K562 (cell line): ENCODE results near the gene MLX. TPM values are rescaled to one million over a fixed set of nuclear protein-coding genes. Genes with fewer than 3 reads are reported as not detected.
A peak's percentile ranks its signal among the peaks of the same experiment; 100 is the strongest.

ENCODE experiments used
- ATF3 ChIP-seq, 2 experiments: fragments of 450-650 bp in 1 of 2; sonication (generic) in 1 of 2; formaldehyde crosslinking in 1 of 2; IDR thresholded peaks in 1 of 2; conservative IDR thresholded peaks in 1 of 2; 2 replicates each; pipeline versions ENCODE4 v1.6.1 to v1.8.1; 2016 to 2023; ENCODE audit warnings: mild to moderate bottlenecking in 2 of 2, moderate library complexity in 2 of 2, inconsistent platforms in 1 of 2, missing genetic modification reagents in 1 of 2
- ATF4 ChIP-seq: fragments of 450-650 bp; formaldehyde crosslinking; IDR thresholded peaks from 2 replicates; pipeline ENCODE4 v1.4.0; 2022; ENCODE audit warnings: mild to moderate bottlenecking, moderate library complexity
- BMI1 ChIP-seq: fragments of 150-350 bp; IDR thresholded peaks from 2 replicates; pipeline ENCODE4 v1.6.1; 2014; ENCODE audit warnings: low read length
- CBFA2T3 ChIP-seq: fragments of 450-650 bp; IDR thresholded peaks from 2 replicates; pipeline ENCODE4 v1.6.1; 2017
- CBX5 ChIP-seq: IDR thresholded peaks from 2 replicates; pipeline ENCODE4 v1.6.1; 2014; ENCODE audit warnings: low read depth, borderline replicate concordance
- CREM ChIP-seq: IDR thresholded peaks from 2 replicates; pipeline ENCODE4 v1.6.1; 2014; ENCODE audit warnings: antibody characterized with exemption, low read depth
- CUX1 ChIP-seq: fragments of 200-800 bp; sonication (Bioruptor generic); IDR thresholded peaks from 2 replicates; pipeline ENCODE4 v1.6.1; 2016; ENCODE audit warnings: missing genetic modification characterization, missing compliant biosample characterization
- HDAC1 ChIP-seq, 2 experiments: fragments of 450-650 bp; IDR thresholded peaks; 2 replicates each; pipeline ENCODE4 v1.6.1; 2016 to 2017; ENCODE audit warnings: inconsistent platforms in 1 of 2, mild to moderate bottlenecking in 1 of 2, moderate library complexity in 1 of 2
- HDAC6 ChIP-seq: IDR thresholded peaks from 2 replicates; pipeline ENCODE4 v1.6.1; 2012; ENCODE audit warnings: low read depth, mild to moderate bottlenecking, control low read depth, inconsistent platforms, low read length, moderate library complexity
- KAT8 ChIP-seq: fragments of 450-650 bp; IDR thresholded peaks from 2 replicates; pipeline ENCODE4 v1.6.1; 2016; ENCODE audit warnings: low read depth, mild to moderate bottlenecking
- LCOR ChIP-seq: sonication (generic); formaldehyde crosslinking; IDR thresholded peaks from 2 replicates; pipeline ENCODE4 v1.8.0; 2022; ENCODE audit warnings: mild to moderate bottlenecking, missing genetic modification reagents
- NR2C1 ChIP-seq, 2 experiments: fragments of 450-650 bp; IDR thresholded peaks; 2 replicates each; pipeline ENCODE4 v1.6.1; 2017; ENCODE audit warnings: mild to moderate bottlenecking in 2 of 2, antibody characterized with exemption in 1 of 2, inconsistent platforms in 1 of 2, missing compliant biosample characterization in 1 of 2, missing genetic modification characterization in 1 of 2
- SMAD1 ChIP-seq: fragments of 150-350 bp; IDR thresholded peaks from 2 replicates; pipeline ENCODE4 v1.6.1; 2014; ENCODE audit warnings: low read length, low read depth; ENCODE audit not compliant: partially characterized antibody
- SMAD4 ChIP-seq: fragments of 250-450 bp; sonication (Bioruptor Pico); conservative IDR thresholded peaks from 2 replicates; pipeline ENCODE4 v1.8.0; 2021; ENCODE audit warnings: inconsistent platforms, mild to moderate bottlenecking, moderate library complexity
- THRA ChIP-seq: fragments of 450-650 bp; IDR thresholded peaks from 2 replicates; pipeline ENCODE4 v1.6.1; 2017; ENCODE audit warnings: mild to moderate bottlenecking, moderate library complexity
- THRB ChIP-seq: fragments of 450-650 bp; formaldehyde crosslinking; conservative IDR thresholded peaks from 2 replicates; pipeline ENCODE4 v1.4.0; 2022; ENCODE audit warnings: mild to moderate bottlenecking, missing genetic modification characterization
- ZFP30 ChIP-seq: fragments of 250-450 bp; sonication (Bioruptor Pico); IDR thresholded peaks from 2 replicates; pipeline ENCODE4 v1.8.0; 2022; ENCODE audit warnings: moderate library complexity, mild to moderate bottlenecking, inconsistent platforms, borderline replicate concordance
- ZNF644 ChIP-seq: fragments of 200-800 bp; sonication (Bioruptor generic); IDR thresholded peaks from 2 replicates; pipeline ENCODE4 v1.6.1; 2016; ENCODE audit warnings: low read depth, missing genetic modification characterization, missing compliant biosample characterization
- polyA plus RNA-seq, 8 experiments: library from polyadenylated mRNA; depleted of rRNA in 4 of 8; stranded (reverse) in 5 of 8; unstranded in 3 of 8; fragments of >200 nt; fragmentation: Nextera tagmentation in 2 of 8; fragmentation: Illumina TruSeq in 1 of 8; extraction: Ambion mirVana in 2 of 8; extraction: Trizol in 1 of 8; gene quantifications; 2 replicates each; pipeline versions ENCODE4 v1.2.1 to v1.2.3, GENCODE V29; 2011 to 2014; ENCODE audit warnings: inconsistent platforms in 1 of 8, missing spikeins in 1 of 8
- total RNA-seq, 7 experiments: library from RNA; depleted of rRNA in 6 of 7; stranded (reverse); fragments of >200 nt in 6 of 7; fragmentation: Illumina TruSeq in 2 of 7; extraction: Trizol in 2 of 7; gene quantifications; 2 replicates each; pipeline versions ENCODE4 v1.2.1 to v1.2.3, GENCODE V29; 2011 to 2021; ENCODE audit warnings: low replicate concordance in 1 of 7

The MLX gene
- total and polyA plus RNA-seq, 9 of the 15 experiments (the other 6 are each of a cell fraction or from before 2014, with no cell fraction given) = 42.9 to 100 (median 58.9) TPM

GRCh38 chr17:42518046-42518754, 48.7 kb upstream of the MLX start (continued):
- TF ChIP-seq ATF3 (IDR thresholded peaks at IDR 0.05) (peak; percentile 86), ATF3 (CRISPR knock-in tag; conservative IDR thresholded peaks at IDR 0.05) (no peak), HDAC1 (IDR thresholded peaks at IDR 0.05) (no peak), THRB (CRISPR knock-in tag) (no peak), ATF4 (no peak), KAT8 (no peak), NR2C1 (IDR thresholded peaks at IDR 0.05) (no peak), NR2C1 (tag; IDR thresholded peaks at IDR 0.05) (0 out of 2 replicates have a peak, but pooled peaks have one; percentile 11), ZNF644 (no peak), CBFA2T3 (peak; percentile 80), CUX1 (CRISPR knock-in tag) (no peak), CBX5 (no peak), BMI1 (no peak), SMAD4 (no peak), HDAC6 (no peak), SMAD1 (no peak), THRA (no peak), LCOR (peak; percentile 31; the same call in 1 of the 2 replicates), ZFP30 (no peak), CREM (peak; percentile 72; the same call in 1 of the 2 replicates)
